Fibroblast of gingiva (primary cell): Measurements from ENCODE around the gene NUSAP1.
"Not testable (repeated sequence)": the region's sequence is repeated elsewhere in the genome, so short reads cannot be mapped to it uniquely, and the experiment has no call there.

Source experiments
- DNase-seq: peaks from one replicate; pipeline ENCODE4 v3.0.0-alpha.2; 2011; ENCODE audit warnings: low read depth

NUSAP1 gene

DNA sequence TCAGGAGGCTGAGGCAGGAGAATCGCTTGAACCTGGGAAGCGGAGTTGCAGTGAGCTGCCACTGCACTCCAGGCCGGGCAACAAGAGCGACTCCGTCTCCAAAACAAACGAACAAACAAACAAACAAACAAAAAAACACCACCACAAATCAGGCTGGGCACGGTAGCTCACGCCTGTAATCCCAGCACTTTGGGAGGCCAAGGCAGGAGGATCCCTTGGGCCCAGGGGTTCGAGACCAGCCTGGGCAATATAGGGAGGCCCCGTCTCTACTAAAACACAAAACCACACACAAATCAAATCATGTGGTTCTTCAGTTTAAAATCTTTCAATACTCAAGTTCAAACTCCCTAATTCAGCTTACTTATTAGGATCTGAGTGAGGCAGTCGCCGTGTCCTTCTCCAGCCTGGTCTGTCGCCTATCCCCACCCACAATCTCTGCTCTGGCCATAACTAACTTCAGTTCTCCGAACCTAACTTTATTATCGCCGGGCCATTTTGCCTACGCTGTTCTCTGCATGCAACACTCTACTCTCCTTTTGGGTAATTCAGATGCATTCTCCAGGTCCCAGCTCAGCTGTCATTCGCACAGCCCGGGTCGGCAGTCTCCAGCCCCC, 83.6 kb downstream of the NUSAP1 start:
- no peak for DNase-seq

GRCh38 chr15:41416742-41417417, 84.2 kb downstream of the NUSAP1 start, which contains the start of gene RTF1:
Gene RTF1, plus strand, starts transcription at chr15:41417095. Its CDS starts 21 bp downstream, at chr15:41417116.
- peak; percentile 86 for DNase-seq

GRCh38 chr15:41417418-41418195, 84.9 kb downstream of the NUSAP1 start:
- DNase-seq = peak; percentile 15

- DNase-seq = no peak
Observed at GRCh38 chr15:41423979-41424659, 91.4 kb downstream of the NUSAP1 start.

DNA sequence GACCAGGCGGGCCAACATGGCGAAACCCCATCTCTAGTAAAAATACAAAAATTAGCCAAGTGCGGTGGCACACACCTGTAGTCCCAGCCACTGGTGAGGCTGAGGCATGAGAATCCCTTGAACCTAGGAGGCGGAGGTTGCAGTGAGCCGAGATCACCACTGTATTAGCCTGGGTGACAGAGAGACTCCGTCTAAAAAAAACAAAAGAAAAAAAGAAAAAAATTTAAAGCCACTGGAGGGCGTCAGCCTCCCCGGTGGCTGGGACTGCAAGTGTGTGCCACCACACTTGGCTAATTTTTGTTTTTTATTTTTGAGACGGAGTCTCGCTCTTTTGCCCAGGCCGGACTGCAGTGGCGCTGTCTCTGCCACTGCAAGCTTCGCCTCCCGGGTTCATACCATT, 92.1 kb downstream of the NUSAP1 start:
- no peak for DNase-seq

GRCh38 chr15:41425907-41426306, 93.2 kb downstream of the NUSAP1 start:
- not testable (repeated sequence) for DNase-seq

- no peak for DNase-seq
Observed at GRCh38 chr15:41429003-41429890, 96.6 kb downstream of the NUSAP1 start.
